Ascending aorta (tissue), 2 donors: ENCODE measurements around the gene TPPP. TPM values are rescaled to one million over a fixed set of nuclear protein-coding genes. Genes with fewer than 3 reads are reported as not detected.

ENCODE experiments used
- DNase-seq, 2 donors: peaks; one replicate each; pipeline ENCODE4 v3.0.0-alpha.2; 2019; ENCODE audit warnings: low spot score in 2 of 2
- H3K27ac ChIP-seq, 2 donors: fragments of 200-600 bp; sonication (generic); one replicate each; pipeline ENCODE4 v1.5.1; 2016 to 2017; ENCODE audit warnings: mild to moderate bottlenecking in 1 of 2
- H3K27me3 ChIP-seq: fragments of 200-600 bp; sonication (generic); one replicate; pipeline ENCODE4 v1.5.1; 2017
- H3K36me3 ChIP-seq, 2 donors: fragments of 200-600 bp; sonication (generic); one replicate each; pipeline ENCODE4 v1.5.1; 2016
- H3K4me1 ChIP-seq, 2 donors: fragments of 200-600 bp; sonication (generic); one replicate each; pipeline ENCODE4 v1.5.1; 2016 to 2017; ENCODE audit warnings: mild to moderate bottlenecking in 1 of 2
- H3K4me3 ChIP-seq, 2 donors: fragments of 200-600 bp; sonication (generic); one replicate each; pipeline ENCODE4 v1.5.1; 2016 to 2017; ENCODE audit warnings: mild to moderate bottlenecking in 1 of 2
- H3K9me3 ChIP-seq, 2 donors: fragments of 200-600 bp; sonication (generic); one replicate each; pipeline ENCODE4 v1.5.1; 2016
- CTCF ChIP-seq, 3 experiments: fragments of 200-600 bp in 2 of 3; fragments of 450-650 bp in 1 of 3; sonication (generic) in 2 of 3; IDR thresholded peaks; one replicate each; pipeline ENCODE4 v1.5.1; 2016 to 2019; ENCODE audit warnings: antibody characterized with exemption in 3 of 3, mild to moderate bottlenecking in 1 of 3, moderate library complexity in 1 of 3
- intact Hi-C: fragments of 100-400 bp; cut with DNase I; formaldehyde crosslinking; loops from one replicate; pipeline ENCODE4 v1.15.1; 2023
- total RNA-seq: library from RNA; depleted of rRNA; stranded (reverse); fragments of >200 nt; gene quantifications from one replicate; pipeline ENCODE4 v1.1.0, GENCODE V29; 2016

Gene TPPP
- total RNA-seq, 1 donor from 2014 or later: 13.8 TPM

GRCh38 chr5:673831-674629, 19.1 kb downstream of the TPPP start:
- Histone ChIP-seq H3K36me3 (no peaks in the 10 kb centered on the region), H3K27ac (no peak overlapping the region), H3K9me3 (no peaks in the 10 kb centered on the region), H3K4me3 (no peak overlapping the region), H3K27me3 (no peaks in the 10 kb centered on the region), H3K4me1 (peaks cover 14 to 33% of the 10 kb centered on the region in 2 donors)
- no peak for DNase-seq
- no peak for TF ChIP-seq CTCF (IDR thresholded peaks at IDR 0.05)
- intact Hi-C loops: loop anchor here (10.0 kb wide), 1 partner anchor 111 kb away; the partner anchor contains the start of gene ZDHHC11B

GRCh38 chr5:673161-673830, 19.9 kb downstream of the TPPP start:
- H3K4me3 ChIP-seq: peak overlapping the region in 1 of 2 donors; percentile 16
- H3K4me1 ChIP-seq: peaks cover 14 to 33% of the 10 kb centered on the region in 2 donors
- TF ChIP-seq CTCF (IDR thresholded peaks at IDR 0.05): no peak
- no peak for DNase-seq
- H3K9me3 ChIP-seq: no peaks in the 10 kb centered on the region
- no peaks in the 10 kb centered on the region for H3K36me3 ChIP-seq
- H3K27ac ChIP-seq: no peak overlapping the region
- no peaks in the 10 kb centered on the region for H3K27me3 ChIP-seq
- intact Hi-C loops: loop anchor here (10.0 kb wide), 1 partner anchor 112 kb away; the partner anchor contains the start of gene ZDHHC11B

GRCh38 chr5:672329-673160, 20.6 kb downstream of the TPPP start:
- H3K36me3 ChIP-seq: no peaks in the 10 kb centered on the region
- no peak overlapping the region for H3K27ac ChIP-seq
- peaks cover 14 to 33% of the 10 kb centered on the region in 2 donors for H3K4me1 ChIP-seq
- H3K4me3 ChIP-seq: peak overlapping the region in 1 of 2 donors; percentile 16
- TF ChIP-seq CTCF (IDR thresholded peaks at IDR 0.05): no peak
- H3K9me3 ChIP-seq: no peaks in the 10 kb centered on the region
- DNase-seq: peak in 1 of 2 donors; percentile 85
- intact Hi-C loops: loop anchor here (10.0 kb wide), 1 partner anchor 112 kb away; the partner anchor contains the start of gene ZDHHC11B
- H3K27me3 ChIP-seq: no peaks in the 10 kb centered on the region

- TF ChIP-seq CTCF (IDR thresholded peaks at IDR 0.05): peak; percentile 73 to 94 (median 89)
- Histone ChIP-seq H3K9me3 (no peaks in the 10 kb centered on the region), H3K36me3 (peaks cover 0 to under 1% of the 10 kb centered on the region in 2 donors), H3K27me3 (no peaks in the 10 kb centered on the region), H3K4me1 (peaks cover 14 to 33% of the 10 kb centered on the region in 2 donors), H3K27ac (no peak overlapping the region), H3K4me3 (peak overlapping the region in 1 of 2 donors; percentile 16)
- intact Hi-C loops: loop anchor here (2.0 to 10.0 kb wide), 2 partner anchors 113 to 231 kb away; partner anchors contain the start of gene ZDHHC11B
- DNase-seq: peak in 1 of 2 donors; percentile 78
Measured at GRCh38 chr5:671459-672328, 21.5 kb downstream of the TPPP start.
